SW 1271 (cell line): ENCODE results near the gene PLAC9.

Experiments
- DNase-seq, 2 experiments: peaks; one replicate each; lab custom pipeline; 2025; lab: John Stamatoyannopoulos, UW

PLAC9 gene

DNA sequence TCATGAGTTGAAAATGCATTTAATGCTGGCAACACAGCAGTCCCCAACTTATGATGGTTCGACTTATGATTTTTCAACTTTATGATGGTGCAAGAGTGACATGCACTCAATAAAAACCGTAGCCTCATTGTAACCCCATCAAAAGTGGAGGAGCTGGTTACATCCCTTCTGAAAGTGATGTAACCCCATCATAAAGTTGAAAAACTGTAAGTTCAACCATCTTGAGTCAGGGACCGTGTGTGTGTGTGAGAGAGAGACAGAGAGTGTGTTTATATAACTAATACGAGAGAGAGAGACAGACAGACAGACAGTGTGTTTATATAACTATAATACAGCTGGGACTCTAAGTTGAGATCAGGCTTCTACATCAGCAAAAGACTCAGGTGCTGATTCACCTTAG, 51.8 kb downstream of the PLAC9 start:
- DNase-seq, result no peak

DNA sequence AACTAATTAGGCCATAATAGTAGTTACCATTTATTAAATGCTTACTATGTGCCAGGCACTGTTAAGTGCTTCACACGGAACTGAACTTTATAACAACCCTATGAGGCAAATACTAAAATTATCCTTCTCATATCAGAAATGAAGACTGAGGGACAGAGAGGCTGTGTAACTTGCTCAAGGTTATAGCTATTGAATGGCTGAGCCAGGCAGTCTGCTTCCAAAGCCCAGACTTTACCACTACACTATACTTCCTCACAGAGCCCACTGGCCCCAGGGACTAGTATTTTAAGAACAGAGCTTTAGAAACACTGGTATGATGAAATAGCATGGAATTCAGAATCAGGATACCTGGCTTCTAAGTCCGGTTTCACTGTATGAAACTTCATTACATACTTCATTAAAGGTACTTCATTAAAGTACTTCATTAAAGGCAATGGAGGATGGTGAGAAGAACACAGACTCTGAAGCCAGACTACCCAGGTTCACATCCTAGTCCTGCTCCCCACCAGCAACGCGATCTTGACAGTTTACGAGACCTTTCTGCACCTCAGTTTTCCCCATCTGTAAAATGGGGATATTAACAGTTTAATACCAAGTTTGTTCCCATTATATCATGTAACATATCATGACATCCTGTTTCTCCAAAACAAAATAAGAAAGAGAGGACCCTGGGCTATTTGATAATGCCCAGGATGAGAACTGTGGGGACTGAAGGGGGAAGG, 53.2 kb downstream of the PLAC9 start:
- DNase-seq, result no peak

DNA sequence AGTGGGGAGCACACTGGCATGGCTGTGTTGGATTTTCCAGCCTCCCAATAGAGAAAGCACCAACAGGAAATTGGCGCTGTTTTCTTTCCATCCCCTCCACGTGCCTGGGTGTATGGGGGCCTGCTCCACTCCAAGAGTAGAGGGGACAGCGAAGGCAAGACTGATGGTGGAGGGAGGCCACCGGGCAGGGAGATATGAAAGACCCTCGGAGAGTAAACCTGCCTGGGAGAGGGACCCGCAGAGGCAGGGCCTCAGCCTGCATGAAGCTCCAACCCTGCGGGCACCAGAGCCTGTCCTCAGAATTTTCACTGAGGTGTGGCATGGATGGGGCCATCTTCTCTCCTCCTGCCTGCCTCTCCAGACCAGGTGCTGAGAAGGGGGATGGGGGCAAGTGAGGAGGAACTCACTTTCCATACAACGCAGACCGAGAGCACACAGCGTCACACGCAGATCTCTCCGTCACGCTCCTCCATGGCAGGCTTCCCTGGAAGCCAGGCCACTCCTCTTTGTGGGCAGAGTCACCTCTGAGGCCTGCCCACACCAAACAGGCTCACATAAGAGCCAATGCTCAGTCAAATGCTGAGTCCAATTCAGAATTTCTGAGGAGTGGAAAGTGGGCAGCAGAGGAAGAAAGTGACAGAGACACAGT, 54.0 kb downstream of the PLAC9 start:
- no peak for DNase-seq

DNA sequence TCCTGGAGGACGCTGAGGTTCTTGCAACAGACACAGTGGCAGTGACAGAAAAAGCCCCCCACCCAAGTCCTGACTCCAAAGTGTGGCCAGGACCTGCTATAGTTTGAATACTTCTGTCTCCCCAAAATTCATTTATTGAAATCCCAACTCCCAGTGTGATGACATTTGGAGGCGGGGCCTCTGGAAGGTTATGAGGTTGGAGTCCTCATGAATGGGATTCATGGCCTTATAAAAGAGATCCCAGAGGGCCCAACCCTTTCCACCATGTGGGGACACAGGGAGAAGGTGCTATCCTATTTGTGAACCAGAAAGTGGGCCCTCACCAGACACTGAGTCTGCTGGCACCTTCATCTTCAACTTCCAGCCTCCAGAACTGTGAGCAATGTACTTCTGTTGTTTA, 54.5 kb downstream of the PLAC9 start:
- no peak for DNase-seq

DNA sequence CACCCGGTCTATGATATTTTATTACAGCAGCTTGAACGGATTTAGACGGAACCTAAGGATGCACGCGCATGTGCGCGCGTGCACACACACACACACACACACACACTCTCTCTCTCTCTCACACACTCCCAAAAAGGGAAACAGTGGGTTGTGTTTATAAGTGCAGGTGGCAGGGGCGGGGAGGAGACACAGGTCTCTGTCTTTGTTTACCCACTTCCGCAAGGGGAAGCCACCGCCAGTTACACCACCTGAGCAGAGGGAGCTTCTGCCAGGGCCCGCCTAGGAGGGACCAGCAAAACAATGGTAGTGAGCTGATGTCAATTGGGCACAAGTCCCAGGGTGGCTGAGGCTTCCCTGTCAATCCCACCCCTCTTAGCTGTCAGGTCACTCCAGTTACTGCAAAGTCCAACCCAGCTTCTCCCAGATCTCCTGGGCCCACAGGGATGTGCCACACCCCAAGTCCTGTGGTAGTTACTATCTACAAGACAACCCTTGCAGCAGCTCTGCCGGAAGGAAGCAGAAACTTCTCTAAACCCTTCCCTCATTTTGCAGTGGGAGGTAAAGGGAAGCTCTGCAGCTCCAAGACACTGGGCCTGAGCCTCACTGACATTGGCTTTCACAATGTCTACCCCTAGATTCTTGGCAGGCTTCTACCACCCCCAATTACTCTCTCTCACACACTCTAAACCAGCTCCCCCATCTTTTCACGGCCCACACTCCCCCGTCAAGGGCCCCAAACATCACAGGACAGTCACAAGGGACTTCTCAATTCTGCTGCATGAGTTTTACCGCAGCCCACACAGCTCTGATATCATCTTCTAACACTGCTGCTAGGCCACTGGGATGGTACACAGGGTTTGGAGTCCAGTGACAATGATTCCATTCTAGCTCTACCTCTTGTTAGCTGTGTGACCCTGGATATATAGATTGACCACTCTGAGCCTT, 55.2 kb downstream of the PLAC9 start:
- no peak for DNase-seq

DNA sequence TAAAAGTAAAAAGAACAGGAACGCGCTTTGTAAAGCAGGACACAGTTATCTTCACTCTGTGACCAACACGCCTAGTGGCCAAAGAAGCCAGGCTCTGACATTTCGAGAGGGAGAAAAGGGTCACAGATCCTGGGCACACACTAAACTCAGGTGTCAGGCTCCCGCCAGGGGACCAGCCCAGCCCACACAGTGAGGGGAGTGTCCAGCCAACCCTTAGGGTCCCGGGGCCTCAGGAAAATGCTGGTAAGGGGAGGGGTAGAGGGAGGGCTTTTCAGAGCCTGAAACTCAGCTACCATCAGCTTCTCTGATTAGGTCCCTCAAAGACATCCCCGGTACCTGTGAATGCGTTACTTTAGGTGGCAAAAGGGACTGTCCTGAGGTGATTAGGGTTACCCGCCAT, 56.2 kb downstream of the PLAC9 start:
- DNase-seq, result no peak

DNA sequence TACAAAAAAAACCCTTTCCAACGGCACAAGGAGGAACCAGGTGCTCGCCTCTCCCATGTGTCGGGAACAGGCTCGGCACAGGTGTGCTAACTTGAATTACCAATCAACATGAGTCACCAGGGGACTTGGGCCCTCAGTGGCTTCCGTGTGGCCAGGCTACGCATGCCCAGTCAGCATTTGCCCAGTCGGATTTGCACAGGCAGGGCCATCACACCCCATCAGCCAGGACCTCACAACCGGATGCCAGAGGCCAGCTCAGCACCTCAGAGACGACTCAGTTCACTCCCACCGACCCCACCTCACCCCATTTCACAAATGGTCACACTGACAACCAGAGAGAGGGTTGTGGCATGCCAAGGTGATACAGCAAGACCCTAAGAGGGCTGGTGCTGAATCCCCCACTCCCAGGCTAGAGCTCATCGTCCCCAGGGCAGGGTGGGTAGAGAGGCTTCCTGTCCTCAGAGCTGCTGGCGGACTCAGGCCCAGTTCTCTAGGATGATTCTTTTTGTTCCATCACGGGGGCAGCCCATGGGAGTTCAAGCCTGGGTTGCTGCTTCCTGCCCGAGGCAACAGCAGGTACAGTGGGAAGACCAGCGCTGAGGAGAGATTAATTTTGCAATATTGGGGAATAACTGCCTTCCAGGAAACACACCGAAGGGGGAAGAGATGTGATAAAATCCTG, 59.2 kb downstream of the PLAC9 start:
- no peak for DNase-seq

DNA sequence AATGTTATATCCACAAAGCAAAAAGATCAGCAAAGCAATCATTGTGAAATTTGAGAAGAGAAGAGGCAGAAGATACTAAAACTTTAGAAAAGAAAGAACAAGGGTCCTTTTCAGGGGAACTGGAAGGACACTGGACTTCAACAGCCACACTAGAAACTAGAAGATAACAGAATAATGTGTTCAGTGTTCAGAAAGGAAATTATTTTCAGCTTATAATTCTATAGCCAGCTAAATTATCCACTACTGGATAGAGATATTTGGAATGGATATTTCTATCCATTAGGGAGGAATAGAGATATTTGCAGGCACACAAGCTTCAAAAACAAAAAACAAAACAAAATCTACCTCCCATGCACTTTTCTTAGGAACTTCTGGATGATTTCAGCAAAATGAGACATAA, 60.0 kb downstream of the PLAC9 start:
- no peak for DNase-seq

DNA sequence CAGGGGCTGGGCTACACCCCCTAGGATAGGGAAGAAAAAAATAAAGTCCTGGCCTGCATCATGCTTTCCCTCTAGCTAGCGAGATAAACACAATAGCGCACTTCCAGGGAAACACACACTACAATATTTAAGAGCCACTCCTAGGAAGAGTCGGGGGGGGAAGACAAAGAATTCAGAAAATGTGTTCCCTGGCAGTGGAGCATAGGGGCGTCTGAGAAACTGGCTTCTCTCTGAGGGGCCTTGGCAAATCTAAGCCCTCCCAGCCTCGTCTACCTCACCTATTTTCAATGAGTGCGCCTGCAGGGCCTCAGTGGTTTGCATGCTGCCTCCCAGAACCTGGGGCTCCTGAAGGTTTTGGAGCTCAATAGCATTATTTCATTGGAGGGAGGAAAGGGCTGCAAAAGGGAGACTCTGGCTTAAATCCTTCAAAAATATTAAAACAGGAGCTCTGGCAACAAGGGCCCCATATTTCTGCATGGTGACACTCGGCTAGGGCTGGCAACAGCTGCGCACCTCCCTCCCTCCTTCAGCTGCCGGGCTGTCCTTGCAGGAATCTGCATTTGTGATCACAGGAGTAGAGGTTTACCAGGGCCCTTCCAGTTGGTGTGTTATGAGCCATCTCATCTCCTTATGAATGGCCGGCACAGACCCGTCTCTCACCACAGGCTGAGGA, 62.0 kb downstream of the PLAC9 start:
- no peak for DNase-seq
